ENCODE measurements around the gene DNAH8.
A peak's percentile ranks its signal among the peaks of the same experiment; 100 is the strongest.
"Not testable (repeated sequence)": the region's sequence is repeated elsewhere in the genome, so short reads cannot be mapped to it uniquely, and the experiment has no call there.

Gene DNAH8, protein sequence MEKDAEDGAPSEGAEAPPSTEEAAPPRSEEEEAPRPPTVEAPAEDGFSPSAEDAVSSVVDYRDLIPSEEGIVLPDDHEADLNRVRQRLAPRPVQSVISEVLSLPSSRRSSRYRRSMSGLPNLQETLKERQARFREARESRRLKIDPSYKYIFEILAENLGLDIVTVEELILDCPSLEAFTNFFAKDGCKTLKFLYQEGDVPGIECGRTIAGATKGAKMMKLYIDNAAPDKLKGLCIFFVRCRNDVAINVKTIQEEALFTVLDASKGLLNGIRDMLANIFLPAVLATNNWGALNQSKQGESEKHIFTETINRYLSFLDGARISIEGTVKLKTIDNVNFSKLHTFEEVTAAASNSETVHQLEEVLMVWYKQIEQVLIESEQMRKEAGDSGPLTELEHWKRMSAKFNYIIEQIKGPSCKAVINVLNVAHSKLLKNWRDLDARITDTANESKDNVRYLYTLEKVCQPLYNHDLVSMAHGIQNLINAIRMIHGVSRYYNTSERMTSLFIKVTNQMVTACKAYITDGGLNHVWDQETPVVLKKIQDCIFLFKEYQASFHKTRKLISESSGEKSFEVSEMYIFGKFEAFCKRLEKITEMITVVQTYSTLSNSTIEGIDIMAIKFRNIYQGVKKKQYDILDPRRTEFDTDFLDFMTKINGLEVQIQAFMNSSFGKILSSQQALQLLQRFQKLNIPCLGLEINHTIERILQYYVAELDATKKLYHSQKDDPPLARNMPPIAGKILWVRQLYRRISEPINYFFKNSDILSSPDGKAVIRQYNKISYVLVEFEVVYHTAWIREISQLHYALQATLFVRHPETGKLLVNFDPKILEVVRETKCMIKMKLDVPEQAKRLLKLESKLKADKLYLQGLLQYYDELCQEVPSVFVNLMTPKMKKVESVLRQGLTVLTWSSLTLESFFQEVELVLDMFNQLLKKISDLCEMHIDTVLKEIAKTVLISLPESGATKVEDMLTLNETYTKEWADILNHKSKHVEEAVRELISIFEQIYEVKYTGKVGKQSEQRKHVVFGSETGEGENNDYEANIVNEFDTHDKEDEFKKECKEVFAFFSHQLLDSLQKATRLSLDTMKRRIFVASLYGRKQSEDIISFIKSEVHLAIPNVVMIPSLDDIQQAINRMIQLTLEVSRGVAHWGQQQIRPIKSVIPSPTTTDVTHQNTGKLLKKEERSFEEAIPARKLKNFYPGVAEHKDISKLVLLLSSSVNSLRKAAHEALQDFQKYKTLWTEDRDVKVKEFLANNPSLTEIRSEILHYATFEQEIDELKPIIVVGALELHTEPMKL (N-terminal part only)

DNA sequence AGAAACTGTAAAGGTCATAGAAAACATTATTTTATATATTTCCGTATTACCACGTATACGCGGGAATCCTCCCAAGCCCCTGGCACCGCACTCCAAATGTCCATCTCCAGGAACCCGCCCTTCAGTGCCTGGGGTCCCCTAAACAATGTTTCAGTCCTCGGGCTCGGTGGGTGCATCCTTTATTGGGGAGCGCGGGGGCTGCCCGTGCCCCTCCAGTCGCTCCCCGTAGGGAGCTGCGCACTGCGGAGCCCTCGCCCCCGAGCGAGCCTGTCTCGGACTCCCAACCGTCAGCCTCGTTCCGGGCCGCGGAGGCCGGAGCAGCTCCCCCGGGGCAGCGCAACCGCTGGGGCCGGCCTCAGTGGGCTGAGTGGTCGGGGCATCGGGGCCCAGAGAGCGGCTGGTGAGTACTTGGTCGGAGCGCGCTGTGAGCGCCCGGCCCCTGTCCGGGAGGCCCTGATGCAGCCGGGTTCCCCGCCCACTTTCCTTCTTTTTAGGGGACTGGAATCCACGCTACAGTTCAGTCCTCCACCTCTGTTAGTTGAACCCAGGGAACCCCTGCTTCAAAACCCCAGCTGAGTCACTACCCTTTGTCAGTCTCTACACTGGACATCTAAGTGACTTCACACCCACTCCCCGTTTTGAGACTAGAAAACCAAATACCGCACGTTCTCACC is at the start of gene DNAH8:
Gene DNAH8, plus strand, starts transcription at position 296 of the 674 bp plus-strand sequence. CDS start 7,499 bp downstream, outside the sequence.
- no peak for DNase-seq

DNA sequence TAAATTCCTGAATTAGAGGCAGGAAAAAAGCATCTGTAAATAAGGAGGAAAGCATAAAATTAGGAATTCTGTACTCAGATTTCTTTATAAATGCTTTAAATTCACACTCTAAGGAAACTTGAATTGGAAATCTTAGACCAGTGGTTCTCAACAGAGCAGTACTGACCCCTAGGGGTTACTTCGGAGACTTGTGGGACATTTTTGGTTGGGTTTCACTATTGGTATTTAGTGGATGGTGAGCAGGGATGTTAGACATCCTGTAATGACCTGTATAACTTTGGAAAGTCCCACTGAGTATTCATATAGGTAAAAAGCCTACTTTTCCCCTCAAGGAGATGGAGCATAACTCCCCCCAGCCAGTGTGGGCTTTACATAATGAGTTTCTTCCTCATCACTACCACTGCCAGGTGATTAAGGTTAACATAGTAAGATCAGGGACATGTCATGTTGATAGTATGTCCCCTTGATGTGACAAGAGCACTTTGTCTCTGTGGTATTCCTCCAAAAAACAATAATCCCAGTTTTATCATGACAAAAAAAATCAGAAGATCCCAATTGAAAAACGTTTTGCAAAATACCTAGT is 43.1 kb upstream of the DNAH8 start:
- peak; percentile 30 for DNase-seq

DNA sequence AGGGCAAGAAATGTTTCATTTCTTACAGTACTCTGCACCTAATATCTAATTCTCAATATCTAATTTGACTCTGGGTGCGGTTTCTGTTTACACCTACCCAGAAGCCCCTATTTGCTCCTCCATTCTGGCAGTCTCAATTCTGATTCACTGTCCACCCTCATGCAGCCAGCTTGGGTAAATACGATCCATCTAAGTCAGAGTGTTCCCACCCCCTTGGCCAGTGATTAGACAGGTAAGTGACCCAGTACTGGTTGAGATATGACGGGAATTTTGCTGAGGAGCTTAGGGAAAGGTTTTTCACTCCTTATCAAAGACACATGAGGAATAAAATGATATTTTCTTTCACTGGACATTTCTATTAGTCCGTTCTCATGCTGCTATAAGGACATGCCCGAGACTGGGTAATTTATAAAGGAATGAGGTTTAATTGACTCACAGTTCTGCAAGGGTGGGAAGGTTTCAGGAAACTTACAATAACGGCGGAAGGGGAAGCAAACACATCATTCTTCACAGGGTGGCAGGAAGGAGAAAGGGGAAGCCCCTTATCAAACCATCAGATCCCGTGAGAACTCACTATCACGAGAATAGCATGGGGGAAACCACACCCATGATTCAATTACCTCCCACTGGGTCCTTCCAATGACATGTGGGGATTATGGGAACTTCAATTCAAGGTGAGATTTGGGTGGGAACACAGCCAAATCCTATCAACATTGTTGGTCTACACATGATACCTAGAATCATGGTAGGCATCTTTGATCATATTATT is 41.5 kb upstream of the DNAH8 start:
- no peak for DNase-seq

DNA sequence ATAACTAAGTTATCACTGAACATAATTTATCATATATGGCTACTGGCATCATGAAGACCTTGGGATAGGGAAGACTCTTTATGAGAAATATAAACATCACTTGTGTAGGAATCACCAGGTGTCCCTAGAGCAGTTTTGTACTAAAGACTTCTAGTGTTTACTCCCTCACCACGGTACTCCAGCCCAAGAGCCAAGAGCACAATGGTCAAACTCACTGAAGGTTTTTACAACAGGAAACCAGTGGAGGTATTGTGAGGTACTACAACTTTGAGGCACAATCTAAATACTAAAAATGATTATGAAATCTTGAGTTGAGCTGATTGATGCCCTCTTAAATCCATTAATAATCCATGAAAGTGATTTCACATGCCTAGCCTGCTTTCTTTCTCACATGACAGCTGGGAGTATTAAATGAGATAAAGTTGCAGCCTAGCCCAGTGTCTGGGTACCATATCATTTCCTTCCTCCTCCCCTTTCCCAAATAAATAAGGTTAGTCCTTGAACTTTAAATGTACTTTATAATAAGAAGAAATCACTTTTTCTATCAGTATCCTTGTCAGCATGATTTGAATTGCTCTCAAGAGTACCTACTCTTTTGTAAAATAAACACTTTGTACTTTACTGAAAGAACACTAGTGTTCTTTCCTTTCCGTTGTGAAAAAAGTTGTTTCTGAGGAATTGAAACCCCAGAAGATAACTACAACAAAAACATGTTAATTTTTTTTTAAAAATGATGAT is 38.7 kb upstream of the DNAH8 start:
- no peak for DNase-seq

DNA sequence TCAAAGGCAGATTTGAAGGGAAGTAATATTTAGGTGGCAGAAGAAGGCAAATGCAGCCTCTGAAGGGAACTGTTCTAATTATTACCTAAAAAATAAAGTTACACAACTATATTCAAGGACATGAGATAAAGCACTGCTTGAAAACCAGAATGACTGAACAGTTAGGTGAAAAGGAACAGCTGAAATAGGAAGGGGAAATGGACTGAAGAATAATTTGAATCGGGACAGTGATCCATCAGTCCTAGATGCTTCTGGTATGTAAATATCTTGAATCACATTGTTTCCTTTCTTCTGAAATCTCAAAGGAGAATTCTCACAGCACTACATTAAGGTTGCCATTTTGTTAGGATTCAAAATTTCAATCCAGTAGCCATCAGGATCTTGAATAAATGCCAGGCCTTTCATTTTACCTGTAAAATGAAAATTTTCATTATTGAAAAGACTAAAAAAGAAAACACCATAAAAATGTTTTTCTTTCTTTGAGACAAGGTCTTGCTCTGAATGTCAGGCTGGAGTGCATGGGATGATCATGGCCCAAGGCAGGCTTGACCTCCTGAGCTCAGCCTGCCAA is 38.1 kb upstream of the DNAH8 start:
- DNase-seq: no peak

DNA sequence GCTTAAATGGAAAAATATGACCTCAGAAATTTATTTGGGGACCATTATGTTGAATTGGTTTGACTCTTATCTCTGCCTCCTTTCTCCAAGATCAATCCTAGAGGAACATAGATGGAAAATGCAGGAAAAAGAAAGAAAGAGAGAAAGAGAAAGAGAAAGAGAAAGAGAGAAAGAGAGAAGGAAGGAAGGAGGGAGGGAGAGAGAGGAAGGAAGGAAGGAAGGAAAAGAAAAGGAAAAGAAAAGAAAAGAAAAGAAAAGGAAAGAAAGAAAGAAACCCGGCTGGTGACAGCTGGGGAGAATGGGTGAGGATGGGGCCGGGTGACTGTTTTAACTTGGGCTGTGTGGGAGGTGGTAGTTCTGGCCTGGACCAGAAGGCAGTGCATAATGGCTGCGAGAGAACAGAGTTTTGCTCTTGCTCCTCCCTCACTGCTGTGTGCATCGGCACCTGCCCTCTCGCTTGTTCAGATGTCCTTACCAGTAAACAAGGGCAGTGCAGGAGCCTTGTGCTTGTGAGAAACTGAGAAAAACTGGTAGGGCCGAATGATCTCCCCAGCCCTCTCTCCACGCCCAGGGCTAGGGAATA is 36.8 kb upstream of the DNAH8 start:
- DNase-seq: no peak

DNA sequence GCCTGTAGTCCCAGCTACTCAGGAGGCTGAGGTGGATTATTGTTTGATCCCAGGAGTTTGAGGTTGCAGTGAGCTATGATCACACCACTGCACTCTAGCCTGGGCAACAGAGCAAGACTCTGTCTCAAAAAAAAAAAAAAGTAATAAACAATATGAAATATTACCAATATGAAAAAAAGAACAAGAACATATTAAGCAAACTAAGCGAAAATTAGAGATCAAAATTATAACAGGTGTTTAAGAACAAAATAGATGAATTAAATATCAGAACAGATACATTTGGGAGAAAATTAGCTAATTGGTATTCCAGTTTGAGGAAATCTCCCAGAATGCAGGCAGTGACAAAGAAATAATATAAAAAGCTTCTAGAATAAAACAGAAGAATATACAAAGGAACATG is 35.4 kb upstream of the DNAH8 start:
- DNase-seq: no peak

DNA sequence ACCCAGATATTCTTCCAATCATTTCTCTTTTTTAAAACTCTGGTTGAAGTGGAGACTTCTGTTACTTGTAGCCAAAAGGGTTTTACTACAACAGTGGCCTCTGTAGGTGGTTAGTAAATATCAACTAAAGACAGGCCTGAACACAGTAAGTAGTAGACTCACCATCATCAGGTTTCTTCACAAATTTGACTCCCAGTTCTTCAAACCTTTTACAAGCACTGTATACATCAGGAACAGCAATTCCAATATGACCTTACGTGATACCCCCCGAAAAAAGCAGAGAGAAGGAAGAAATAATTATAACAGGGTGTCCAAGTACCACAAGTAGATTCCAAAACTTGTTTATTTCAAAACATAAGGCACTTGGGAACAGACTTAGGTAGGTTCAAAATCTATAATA is 33.3 kb upstream of the DNAH8 start:
- no peak for DNase-seq

DNA sequence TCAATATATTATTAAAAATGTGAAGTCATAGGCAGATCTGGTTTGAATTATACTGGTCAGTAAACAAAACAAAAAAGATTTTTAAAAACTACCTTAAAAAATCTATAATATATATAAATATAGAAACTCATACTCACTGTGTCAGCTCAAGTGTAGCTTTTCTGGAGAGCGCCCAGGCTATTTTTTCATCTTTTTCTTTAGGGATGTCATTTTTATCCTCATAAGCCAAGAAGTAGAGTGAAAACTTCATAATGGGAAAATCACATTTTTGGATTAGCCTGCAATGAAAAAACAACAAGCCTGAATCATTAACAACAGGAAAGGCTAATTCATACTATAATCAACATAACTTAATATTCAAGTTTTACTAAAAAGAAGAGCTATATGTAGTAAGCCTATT is 30.9 kb upstream of the DNAH8 start:
- DNase-seq: no peak

DNA sequence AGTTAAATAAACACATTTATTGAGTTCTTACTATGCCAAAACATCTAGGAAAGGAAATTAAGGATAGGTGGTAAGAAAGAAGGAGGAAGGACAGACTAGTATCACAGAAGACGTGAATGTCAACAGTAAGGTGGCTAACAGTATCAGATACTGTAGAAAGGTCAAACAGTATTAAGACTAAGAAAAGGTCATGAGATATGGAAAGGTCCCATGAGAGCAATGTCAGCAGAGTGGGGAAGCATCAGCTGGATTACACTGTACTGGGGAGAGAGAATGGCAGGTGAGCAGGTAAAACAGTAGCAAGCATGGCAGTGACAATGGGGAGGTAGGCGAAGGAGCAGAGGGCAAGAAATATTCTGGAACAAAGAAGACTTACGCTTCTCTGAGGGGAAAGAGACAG is 30.2 kb upstream of the DNAH8 start:
- DNase-seq: no peak

DNA sequence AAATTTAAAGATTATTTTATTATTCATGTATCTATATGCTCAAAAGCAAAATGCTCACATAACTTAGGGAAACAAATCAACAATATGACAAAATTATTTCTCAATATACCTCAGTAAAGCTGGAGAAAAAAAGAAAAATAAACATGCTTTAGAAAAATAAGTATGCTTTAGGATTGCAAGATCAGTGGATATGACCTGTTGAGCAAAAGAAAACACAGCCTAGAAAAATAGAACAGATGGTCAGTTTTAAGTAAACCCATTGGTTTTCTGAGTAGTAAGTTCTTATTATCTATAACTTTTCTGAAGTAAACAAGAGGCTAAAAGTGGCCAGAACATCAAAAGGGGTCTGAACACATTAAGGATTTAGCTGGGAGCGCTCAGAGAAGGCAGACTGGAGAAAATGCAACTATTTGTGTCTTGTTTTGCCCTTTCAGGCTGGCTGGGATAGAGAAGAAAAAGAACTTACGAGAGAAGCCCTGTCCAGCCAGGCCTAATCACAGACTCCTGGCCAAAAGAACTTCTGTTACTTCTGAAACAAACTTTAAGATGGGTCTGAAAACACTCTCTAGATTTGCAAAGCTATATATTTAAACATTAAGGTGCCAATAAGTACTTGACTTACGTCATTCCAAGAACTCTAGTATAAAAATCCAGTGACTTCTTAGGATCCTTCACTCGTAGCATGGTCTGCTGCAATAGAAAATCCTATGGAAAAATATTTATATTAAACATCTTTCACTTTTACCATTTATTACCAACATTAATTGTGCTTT is 28.7 kb upstream of the DNAH8 start:
- no peak for DNase-seq

DNA sequence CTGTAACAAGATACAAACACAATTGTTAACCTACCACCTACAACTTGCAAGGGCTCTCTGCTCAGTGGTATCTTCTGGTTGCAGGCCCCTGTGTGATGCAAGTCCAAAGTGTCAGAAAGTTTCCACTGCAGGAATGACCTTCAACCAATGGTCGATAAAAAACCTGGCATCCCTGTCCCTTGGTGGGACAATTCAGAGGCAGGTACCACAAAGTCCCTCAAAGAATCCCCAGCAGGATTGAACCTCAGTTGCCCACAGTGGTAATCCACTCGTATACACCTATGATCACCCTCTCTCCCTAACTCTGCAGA is 28.1 kb upstream of the DNAH8 start:
- no peak for DNase-seq

DNA sequence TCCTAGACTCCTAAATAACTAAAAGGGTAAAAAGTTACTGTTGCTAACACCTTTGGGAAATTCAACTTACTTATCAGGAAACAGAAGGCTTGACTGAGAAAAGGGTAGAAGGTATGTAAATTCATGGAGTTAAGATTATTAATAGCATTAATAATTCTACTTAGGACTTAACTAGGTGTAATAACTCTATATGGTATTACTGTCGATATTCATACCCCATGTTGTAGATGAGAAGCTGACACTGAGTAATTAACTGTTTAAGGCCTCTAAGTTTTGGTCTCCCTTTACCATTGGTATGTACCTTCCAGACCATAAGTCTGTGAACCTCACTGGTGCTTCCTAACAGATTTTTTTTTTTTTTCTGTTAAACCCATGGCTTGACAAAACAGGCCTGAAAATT is 27.6 kb upstream of the DNAH8 start:
- no peak for DNase-seq

DNA sequence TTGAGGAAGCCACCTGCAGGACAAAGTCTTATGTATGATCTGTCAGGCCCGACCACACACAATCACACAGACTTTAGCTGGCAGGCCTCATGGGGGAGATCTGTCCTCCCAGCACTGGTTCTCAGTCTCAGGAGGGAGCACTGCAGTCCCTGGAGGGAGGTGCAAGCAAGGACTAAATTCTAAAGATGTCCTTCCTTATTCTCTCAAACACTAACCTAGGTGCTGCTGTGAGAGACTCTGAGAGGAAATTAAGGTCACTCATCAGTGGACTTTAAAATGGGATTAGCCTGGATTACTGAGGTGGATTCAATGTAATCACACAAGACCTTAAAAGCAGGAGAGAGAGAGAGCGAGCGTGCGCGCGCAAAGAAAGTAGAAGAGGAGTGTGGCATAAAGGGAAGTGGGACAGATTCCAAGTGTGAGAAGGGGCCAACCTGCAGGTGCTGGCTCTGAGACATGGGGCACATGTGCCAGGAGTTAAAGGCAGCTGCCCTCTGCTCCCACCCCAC is 26.5 kb upstream of the DNAH8 start:
- no peak for DNase-seq

DNA sequence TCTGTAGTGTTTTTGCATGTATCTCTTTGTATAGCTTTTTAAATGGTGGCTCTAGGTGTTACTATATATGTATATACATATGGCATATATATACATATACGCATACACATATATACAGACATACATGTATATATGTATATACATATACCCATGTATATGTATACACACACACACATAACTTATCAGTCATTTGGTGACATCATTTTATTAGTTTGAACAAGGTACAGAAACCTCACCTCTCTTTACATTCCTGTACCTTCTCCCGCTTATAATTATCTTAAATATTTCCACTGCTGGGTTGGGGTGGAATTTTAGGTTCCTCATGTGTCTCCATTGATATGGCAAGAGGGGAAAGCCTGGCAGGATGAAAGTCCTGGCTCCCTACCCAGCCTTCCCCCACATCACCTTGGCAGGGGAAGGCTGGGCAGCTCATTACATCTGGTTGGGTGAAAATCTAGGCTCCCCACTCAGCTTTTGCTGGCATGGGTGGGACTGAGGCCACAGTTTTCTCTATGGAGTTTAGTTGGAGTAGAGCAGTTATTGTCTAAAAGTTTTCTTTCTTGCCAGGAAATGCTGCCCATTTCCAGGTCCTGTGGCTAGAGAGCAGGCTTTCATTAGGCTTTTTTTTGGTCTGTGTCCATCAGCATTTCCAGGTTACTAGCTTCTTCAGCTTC is 19.7 kb upstream of the DNAH8 start:
- no peak for DNase-seq

DNA sequence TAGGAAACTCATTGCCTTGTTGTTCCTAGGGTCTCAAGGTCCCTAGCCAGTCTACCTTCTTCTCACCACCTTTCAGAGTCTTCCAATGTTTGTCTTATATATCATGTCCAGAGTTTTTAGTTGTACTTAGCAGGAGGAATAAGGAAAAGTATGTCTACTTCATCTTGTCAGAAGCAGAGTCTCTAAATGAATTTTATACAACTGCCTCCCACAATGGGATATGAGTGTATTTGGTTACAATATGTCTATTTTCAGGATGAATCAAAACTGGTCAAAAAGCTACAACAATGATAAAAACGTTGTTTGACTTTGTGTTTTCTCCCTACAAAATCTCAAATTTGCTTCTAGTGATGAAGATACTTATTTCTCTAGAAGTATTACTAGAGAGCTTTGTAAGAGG is 19.2 kb upstream of the DNAH8 start:
- DNase-seq: no peak

DNA sequence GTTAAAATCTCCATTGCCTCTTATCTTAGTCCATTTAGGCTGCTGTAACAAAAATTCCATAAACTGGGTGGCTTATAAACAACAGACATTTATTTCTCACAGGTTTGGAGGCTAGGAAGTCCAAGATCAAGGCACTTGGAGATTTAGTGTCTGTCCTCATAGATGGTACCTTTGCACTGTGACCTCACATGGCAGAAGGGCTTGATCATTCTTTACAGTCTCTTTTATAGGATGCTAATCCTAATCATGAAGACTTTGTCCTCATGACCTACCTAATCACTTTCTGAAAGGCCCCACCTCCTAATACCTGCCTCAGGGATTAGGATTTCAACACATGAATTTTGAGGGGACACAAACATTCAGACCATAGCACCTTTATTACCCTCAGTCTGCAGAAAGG is 18.8 kb upstream of the DNAH8 start:
- no peak for DNase-seq

DNA sequence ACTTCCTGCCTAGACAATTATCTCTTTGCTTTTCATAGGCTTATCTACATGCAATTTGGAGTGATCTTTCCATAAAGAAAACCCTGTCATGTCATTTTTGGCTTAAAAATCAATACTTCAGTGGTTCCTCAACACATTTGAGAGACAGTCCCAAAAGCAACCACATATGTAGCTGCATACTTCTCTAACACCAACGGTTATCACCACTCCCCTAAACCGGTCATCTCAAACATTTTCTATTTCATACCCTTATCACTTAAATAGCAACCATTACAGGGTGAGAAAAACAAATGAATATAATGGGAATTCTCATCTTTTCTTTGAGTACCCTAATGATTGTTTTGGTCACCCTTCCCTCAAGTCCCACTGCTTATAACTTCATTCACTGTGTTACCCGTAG is 17.3 kb upstream of the DNAH8 start:
- no peak for DNase-seq

DNA sequence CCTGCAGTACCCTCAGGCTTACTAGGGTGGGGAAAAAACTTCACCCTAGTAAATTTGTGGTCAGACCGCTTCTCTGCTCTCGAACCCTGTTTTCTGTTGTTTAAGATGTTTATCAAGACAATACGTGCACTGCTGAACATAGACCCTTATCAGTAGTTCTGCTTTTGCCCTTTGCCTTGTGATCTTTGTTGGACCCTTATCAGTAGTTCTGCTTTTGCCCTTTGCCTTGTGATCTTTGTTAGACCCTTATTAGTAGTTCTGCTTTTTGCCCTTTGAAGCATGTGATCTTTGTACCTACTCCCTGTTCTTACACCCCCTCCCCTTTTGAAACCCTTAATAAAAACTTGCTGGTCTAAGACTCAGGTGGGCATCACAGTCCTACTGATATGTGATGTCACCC is 15.4 kb upstream of the DNAH8 start:
- not testable (repeated sequence) for DNase-seq
